SU-DHL-6 (cell line): ENCODE measurements around the gene ACACB.

Experiments used
- H2AFZ ChIP-seq: fragments of 200-600 bp; sonication (generic); 2 replicates; pipeline ENCODE4 v1.6.1; 2014; ENCODE audit warnings: low read depth, mild to moderate bottlenecking, moderate library complexity, mixed read lengths, antibody characterized with exemption, low read length; ENCODE audit not compliant: severe bottlenecking
- H3F3A ChIP-seq: fragments of 200-600 bp; shearing (Covaris generic); 2 replicates; pipeline ENCODE4 v1.6.0; 2016; ENCODE audit warnings: antibody characterized with exemption, mild to moderate bottlenecking; ENCODE audit not compliant: insufficient read depth
- H3K27ac ChIP-seq: fragments of 200-600 bp; sonication (generic); 2 replicates; pipeline ENCODE4 v1.5.1; 2016; ENCODE audit warnings: low read depth, mild to moderate bottlenecking, low read length, moderate library complexity, mixed read lengths
- H3K27me3 ChIP-seq: fragments of 200-600 bp; sonication (generic), shearing (Covaris generic); 2 replicates; pipeline ENCODE4 v1.6.0; 2014; ENCODE audit warnings: mild to moderate bottlenecking, low read length
- H3K36me3 ChIP-seq: fragments of 200-600 bp; sonication (generic); 2 replicates; pipeline ENCODE4 v1.6.1; 2014; ENCODE audit warnings: mild to moderate bottlenecking, low read length, mixed read lengths
- H3K4me2 ChIP-seq: fragments of 300-600, 200-600 bp; shearing (Covaris generic), sonication (generic); 2 replicates; pipeline ENCODE4 v1.6.0; 2014; ENCODE audit warnings: low read length, low read depth, mild to moderate bottlenecking; ENCODE audit not compliant: poor library complexity, severe bottlenecking
- H3K4me3 ChIP-seq: fragments of 200-600 bp; sonication (generic); 2 replicates; pipeline ENCODE4 v1.5.1; 2014; ENCODE audit warnings: antibody characterized with exemption, low read length, mild to moderate bottlenecking, mixed read lengths; ENCODE audit not compliant: insufficient read depth, poor library complexity, severe bottlenecking
- H3K79me2 ChIP-seq: fragments of 200-600 bp; sonication (generic); 2 replicates; pipeline ENCODE4 v1.6.1; 2014; ENCODE audit warnings: mild to moderate bottlenecking, low read length, moderate library complexity; ENCODE audit not compliant: insufficient read depth
- H3K9ac ChIP-seq: fragments of 200-600 bp; sonication (generic); 2 replicates; pipeline ENCODE4 v1.7.0; 2014; ENCODE audit warnings: mild to moderate bottlenecking, low read length
- H3K9me2 ChIP-seq: fragments of 200-600 bp; sonication (generic); replicated peaks from 2 replicates; pipeline ENCODE4 v1.6.1; 2014; ENCODE audit warnings: low read length; ENCODE audit not compliant: insufficient read depth
- H3K9me3 ChIP-seq: fragments of 200-600 bp; sonication (generic); 2 replicates; pipeline ENCODE4 v1.6.1; 2014; ENCODE audit warnings: low read length, mixed read lengths; ENCODE audit not compliant: insufficient read depth
- H4K20me1 ChIP-seq: fragments of 200-600 bp; sonication (generic); 2 replicates; pipeline ENCODE4 v1.6.1; 2014; ENCODE audit warnings: low read depth, mild to moderate bottlenecking, antibody characterized with exemption, low read length, moderate library complexity, mixed read lengths
- CTCF ChIP-seq: fragments of 200-600 bp; sonication (generic); IDR thresholded peaks from one replicate; pipeline ENCODE4 v1.5.1; 2017; ENCODE audit warnings: antibody characterized with exemption, mild to moderate bottlenecking, low read length, moderate library complexity; ENCODE audit not compliant: insufficient read depth, poor library complexity, severe bottlenecking
- EZH2phosphoT487 ChIP-seq: fragments of 200-600 bp; sonication (generic), shearing (Covaris generic); conservative IDR thresholded peaks from 2 replicates; pipeline ENCODE4 v1.6.1; 2018; ENCODE audit warnings: mild to moderate bottlenecking, antibody characterized with exemption, low read length, moderate library complexity, mixed read lengths

ACACB gene

GRCh38 chr12:109246221-109246620 lies 129.8 kb downstream of the ACACB start:
- H3K4me3 ChIP-seq = no peak overlapping the region
- H2AFZ ChIP-seq = no peak overlapping the region
- no peaks in the 10 kb centered on the region for H3K79me2 ChIP-seq
- no peak overlapping the region for H3K4me2 ChIP-seq
- no peaks in the 10 kb centered on the region for H4K20me1 ChIP-seq
- no peaks in the 10 kb centered on the region for H3F3A ChIP-seq
- H3K9me3 ChIP-seq = no peaks in the 10 kb centered on the region
- H3K27me3 ChIP-seq = no peaks in the 10 kb centered on the region
- no peak overlapping the region for H3K27ac ChIP-seq
- H3K9me2 ChIP-seq = no peaks in the 10 kb centered on the region
- TF ChIP-seq CTCF (no peak), EZH2phosphoT487 (no peak)
- H3K9ac ChIP-seq = no peak overlapping the region
- H3K36me3 ChIP-seq = no peaks in the 10 kb centered on the region

GRCh38 chr12:109247831-109248654 lies 131.7 kb downstream of the ACACB start:
- H3K9me3 ChIP-seq = no peaks in the 10 kb centered on the region
- H3K4me2 ChIP-seq = no peak overlapping the region
- H3K27ac ChIP-seq = no peak overlapping the region
- no peak overlapping the region for H2AFZ ChIP-seq
- H3F3A ChIP-seq = no peaks in the 10 kb centered on the region
- no peaks in the 10 kb centered on the region for H3K27me3 ChIP-seq
- TF ChIP-seq EZH2phosphoT487 (no peak), CTCF (no peak)
- no peaks in the 10 kb centered on the region for H4K20me1 ChIP-seq
- H3K79me2 ChIP-seq = no peaks in the 10 kb centered on the region
- H3K9me2 ChIP-seq = no peaks in the 10 kb centered on the region
- H3K9ac ChIP-seq = no peak overlapping the region
- H3K36me3 ChIP-seq = no peaks in the 10 kb centered on the region
- H3K4me3 ChIP-seq = no peak overlapping the region

GRCh38 chr12:109250523-109250922 lies 134.1 kb downstream of the ACACB start:
- no peak overlapping the region for H3K4me3 ChIP-seq
- no peak overlapping the region for H3K9ac ChIP-seq
- TF ChIP-seq CTCF = no peak
- TF ChIP-seq EZH2phosphoT487 = no peak
- H4K20me1 ChIP-seq = no peaks in the 10 kb centered on the region
- no peaks in the 10 kb centered on the region for H3K9me2 ChIP-seq
- no peak overlapping the region for H2AFZ ChIP-seq
- H3K27me3 ChIP-seq = no peaks in the 10 kb centered on the region
- H3K9me3 ChIP-seq = no peaks in the 10 kb centered on the region
- H3K4me2 ChIP-seq = no peak overlapping the region
- no peak overlapping the region for H3K27ac ChIP-seq
- no peaks in the 10 kb centered on the region for H3F3A ChIP-seq
- H3K79me2 ChIP-seq = no peaks in the 10 kb centered on the region
- no peaks in the 10 kb centered on the region for H3K36me3 ChIP-seq
